Adrenal gland (tissue), 12 donors: ENCODE measurements around the gene ANP32A. TPM values are rescaled to one million over a fixed set of nuclear protein-coding genes. Genes with fewer than 3 reads are reported as not detected.

ENCODE experiments used
- DNase-seq, 7 donors: peaks; one replicate each; pipeline ENCODE4 v3.0.0-alpha.2; 2019 to 2020
- H3K27ac ChIP-seq, 5 donors: fragments of 200-600 bp; sonication (generic) in 4 of 5; 1 replicate in 3 of 5; 2 replicates in 2 of 5; pipeline versions ENCODE4 v1.5.1 to v1.8.0; 2016 to 2020; ENCODE audit warnings: mild to moderate bottlenecking in 1 of 5
- H3K27me3 ChIP-seq: fragments of 200-600 bp; 2 replicates; pipeline ENCODE4 v1.8.0; 2021
- H3K36me3 ChIP-seq, 2 donors: fragments of 200-600 bp; replicated peaks in 1 of 2; 1 replicate in 1 of 2; 2 replicates in 1 of 2; pipeline versions ENCODE4 v1.5.1 to v1.8.0; 2018 to 2022
- H3K4me1 ChIP-seq, 2 donors: fragments of 200-600 bp; replicated peaks in 1 of 2; 1 replicate in 1 of 2; 2 replicates in 1 of 2; pipeline versions ENCODE4 v1.5.1 to v1.8.0; 2018 to 2021
- H3K4me3 ChIP-seq, 4 donors: fragments of 200-600 bp; sonication (generic) in 3 of 4; one replicate each; pipeline ENCODE4 v1.5.1; 2016 to 2018
- H3K9me3 ChIP-seq, 3 donors: fragments of 200-600 bp; sonication (generic) in 1 of 3; replicated peaks in 1 of 3; 1 replicate in 2 of 3; 2 replicates in 1 of 3; pipeline versions ENCODE4 v1.5.1 to v1.8.0; 2016 to 2021
- POLR2A ChIP-seq, 2 donors: fragments of 450-650 bp; IDR thresholded peaks; one replicate each; pipeline ENCODE4 v1.6.1; 2017; ENCODE audit warnings: antibody characterized with exemption in 2 of 2, mild to moderate bottlenecking in 2 of 2, moderate library complexity in 1 of 2
- WGBS, 4 donors: extraction: QIAGEN DNeasy Blood & Tissue Kit in 2 of 4; methylation state at CpG; one replicate each; pipeline versions ENCODE4 v1.1.5 to v1.1.7; 2013 to 2017; 5-methylcytosine and 5-hydroxymethylcytosine counted together
- intact Hi-C, 2 donors: fragments of 100-400 bp; cut with DNase I; formaldehyde crosslinking; loops; one replicate each; pipeline versions ENCODE4 v1.14.1 to v1.15.0; 2022 to 2023
- polyA plus RNA-seq, 3 donors: library from polyadenylated mRNA; stranded (reverse); fragments of 200-250 nt in 2 of 3; fragments of 350-450 nt in 1 of 3; fragmentation: Illumina TruSeq in 1 of 3; extraction: RNeasy Lipid Tissue Mini Kit (QIAGEN cat#74804) in 1 of 3; gene quantifications; one replicate each; pipeline ENCODE4 v1.2.3, GENCODE V29; 2013 to 2014
- total RNA-seq, 9 donors: library from RNA; depleted of rRNA in 4 of 9; stranded (reverse); fragments of >200 nt in 4 of 9; fragments of 120-200 nt in 1 of 9; fragmentation: NEBNext Ultra II Directional in 1 of 9; extraction: Animal tissue kit (Norgen Biotek cat#: 25700) in 1 of 9; gene quantifications; one replicate each; pipeline versions ENCODE4 v1.1.0 to v1.2.4, GENCODE V29; 2013 to 2023
- TF ChIP-seq, protein P1 (sequence below), 6 experiments: fragments of 450-650 bp in 4 of 6; fragments of 200-600 bp in 2 of 6; sonication (generic) in 1 of 6; IDR thresholded peaks; 1 replicate in 5 of 6; 2 replicates in 1 of 6; pipeline versions ENCODE4 v1.5.1 to v1.8.0; 2016 to 2021; ENCODE audit warnings: antibody characterized with exemption in 6 of 6, mild to moderate bottlenecking in 2 of 6, moderate library complexity in 1 of 6
- donor health status: healthy with polysubstance abuse.
- donor health status: Bipolar disorder and iron deficiency.
- donor health status: DM: yes; HTN: yes; CAD: no.
- donor health status: DM: no; HTN: no; CAD: no.
- donor health status: DM: no; HTN: no; CAD: no.
- donor health status: DM: yes; HTN: yes; CAD: no.

The ANP32A gene
- total and polyA plus RNA-seq, 12 donors, result 44.5 to 170 (median 79.5) TPM

DNA sequence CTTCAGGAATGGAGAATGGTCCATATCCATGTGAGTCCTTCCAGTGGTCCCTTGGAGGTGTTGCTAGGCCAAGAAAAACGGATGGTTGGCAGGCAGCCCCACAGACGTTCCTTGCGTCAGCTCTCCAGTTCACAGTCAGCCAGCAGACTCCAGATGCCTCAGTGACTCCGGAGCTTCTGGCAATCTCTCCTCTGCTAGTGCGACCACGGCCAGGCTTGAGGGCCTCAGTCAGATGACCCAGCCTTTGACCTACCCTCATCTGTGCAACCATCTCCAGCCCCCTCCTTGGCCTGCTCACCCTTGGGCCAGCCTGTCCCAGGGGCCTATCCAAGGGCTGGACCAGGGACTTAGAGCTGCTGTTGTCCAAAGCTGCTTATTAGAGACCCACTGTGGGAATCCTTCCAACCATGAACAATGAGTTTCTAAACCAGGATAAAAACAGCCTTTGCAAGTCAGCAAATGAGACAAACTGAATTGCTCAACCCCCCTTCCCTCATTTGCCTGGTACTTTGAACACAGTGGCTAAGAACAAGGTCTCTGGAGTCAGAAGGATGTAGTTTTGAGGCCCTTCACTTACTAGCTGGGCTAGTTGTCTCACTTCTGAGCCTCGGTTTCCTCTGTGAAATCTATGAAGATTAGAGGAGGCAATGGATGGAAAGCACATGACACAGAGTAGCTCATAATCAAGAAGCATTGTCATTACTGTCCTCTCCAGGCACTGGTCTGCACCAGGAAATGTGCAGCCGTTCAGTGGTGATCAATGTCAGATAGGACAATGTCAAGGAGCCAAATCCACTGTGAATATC, 44.8 kb downstream of the ANP32A start:
- Histone ChIP-seq H3K36me3 (peaks cover 0 to 22% of the 10 kb centered on the region in 2 donors), H3K4me1 (peaks cover 0 to 20% of the 10 kb centered on the region in 2 donors), H3K27me3 (no peaks in the 10 kb centered on the region), H3K4me3 (no peak overlapping the region), H3K9me3 (no peaks in the 10 kb centered on the region), H3K27ac (peak overlapping the region in 2 of 5 donors; percentile 67 to 82)
- peak; percentile 52 to 84 (median 64) for DNase-seq
- intact Hi-C loops, result no loop called here
- WGBS, 4 donors, result 40 to 65% (median 62%) methylated on average over 3 to 8 of the region's 8 CpGs
- TF ChIP-seq, protein P1, sequence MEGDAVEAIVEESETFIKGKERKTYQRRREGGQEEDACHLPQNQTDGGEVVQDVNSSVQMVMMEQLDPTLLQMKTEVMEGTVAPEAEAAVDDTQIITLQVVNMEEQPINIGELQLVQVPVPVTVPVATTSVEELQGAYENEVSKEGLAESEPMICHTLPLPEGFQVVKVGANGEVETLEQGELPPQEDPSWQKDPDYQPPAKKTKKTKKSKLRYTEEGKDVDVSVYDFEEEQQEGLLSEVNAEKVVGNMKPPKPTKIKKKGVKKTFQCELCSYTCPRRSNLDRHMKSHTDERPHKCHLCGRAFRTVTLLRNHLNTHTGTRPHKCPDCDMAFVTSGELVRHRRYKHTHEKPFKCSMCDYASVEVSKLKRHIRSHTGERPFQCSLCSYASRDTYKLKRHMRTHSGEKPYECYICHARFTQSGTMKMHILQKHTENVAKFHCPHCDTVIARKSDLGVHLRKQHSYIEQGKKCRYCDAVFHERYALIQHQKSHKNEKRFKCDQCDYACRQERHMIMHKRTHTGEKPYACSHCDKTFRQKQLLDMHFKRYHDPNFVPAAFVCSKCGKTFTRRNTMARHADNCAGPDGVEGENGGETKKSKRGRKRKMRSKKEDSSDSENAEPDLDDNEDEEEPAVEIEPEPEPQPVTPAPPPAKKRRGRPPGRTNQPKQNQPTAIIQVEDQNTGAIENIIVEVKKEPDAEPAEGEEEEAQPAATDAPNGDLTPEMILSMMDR (IDR thresholded peaks at IDR 0.05), result no peak
- TF ChIP-seq POLR2A (IDR thresholded peaks at IDR 0.05), result no peak

DNA sequence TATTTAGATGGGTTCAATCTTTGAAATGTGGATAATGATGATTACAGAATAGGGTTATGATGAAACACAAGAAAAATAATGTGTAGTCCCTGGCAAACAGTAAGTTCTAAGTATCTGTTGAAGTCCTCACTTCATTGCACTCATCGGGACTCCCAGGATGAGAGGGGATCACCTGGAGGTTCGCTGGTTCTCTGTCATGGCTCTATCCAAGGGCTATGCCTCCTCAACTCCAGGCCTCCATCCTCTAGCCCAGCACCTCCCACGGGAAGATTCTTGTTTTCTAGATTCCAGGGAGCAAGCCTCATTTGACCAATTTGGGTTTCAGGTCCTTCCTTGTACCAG, 45.5 kb downstream of the ANP32A start:
- Histone ChIP-seq H3K4me3 (no peak overlapping the region), H3K9me3 (no peaks in the 10 kb centered on the region), H3K36me3 (peaks cover 0 to 15% of the 10 kb centered on the region in 2 donors), H3K27me3 (no peaks in the 10 kb centered on the region), H3K4me1 (peaks cover 0 to 20% of the 10 kb centered on the region in 2 donors), H3K27ac (peak overlapping the region in 2 of 5 donors; percentile 67 to 82)
- no peak for DNase-seq
- 79 to 95% (median 88%) methylated on average over 3 of the region's 3 CpGs for WGBS, 4 donors
- no peak for TF ChIP-seq POLR2A (IDR thresholded peaks at IDR 0.05)
- TF ChIP-seq, protein P1 (IDR thresholded peaks at IDR 0.05), result no peak
- intact Hi-C loops, result no loop called here

DNA sequence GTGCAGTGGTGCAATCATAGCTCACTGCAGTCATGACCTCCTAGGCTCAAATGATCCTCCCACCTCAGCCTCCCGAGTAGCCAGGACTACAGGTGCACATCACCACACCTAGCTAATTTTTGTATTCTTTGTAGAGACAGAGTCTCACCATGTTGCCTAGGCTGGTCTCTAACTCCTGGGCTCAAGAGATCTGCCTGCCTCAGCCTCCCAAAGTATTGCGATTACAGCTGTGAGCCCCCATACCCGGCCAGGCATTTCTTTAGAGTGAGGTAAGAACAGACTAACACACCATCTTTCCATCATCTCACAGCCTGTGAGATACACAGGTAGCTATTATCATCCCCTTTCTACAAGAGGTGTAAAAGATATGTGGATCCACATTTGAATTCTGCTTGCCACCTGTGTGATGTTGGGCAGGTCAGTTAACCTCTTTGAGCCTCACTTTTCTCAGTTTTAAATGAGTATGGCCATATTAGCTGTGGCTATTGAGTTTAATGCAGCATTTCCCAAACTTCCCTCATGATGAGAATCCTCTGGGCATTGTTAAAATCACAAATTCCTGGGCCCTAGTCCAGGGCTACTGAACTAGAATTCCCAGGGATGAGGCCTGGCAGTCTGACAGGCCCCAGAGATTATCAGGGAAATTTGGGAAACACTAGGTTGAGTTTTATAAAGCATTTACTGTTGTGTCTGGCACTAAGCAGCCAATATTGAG, 46.0 kb downstream of the ANP32A start:
- Histone ChIP-seq H3K27me3 (no peaks in the 10 kb centered on the region), H3K36me3 (peaks cover 0 to 13% of the 10 kb centered on the region in 2 donors), H3K4me1 (peaks cover 0 to 20% of the 10 kb centered on the region in 2 donors), H3K27ac (peak overlapping the region in 2 of 5 donors; percentile 67 to 82), H3K4me3 (no peak overlapping the region), H3K9me3 (no peaks in the 10 kb centered on the region)
- 89 to 93% (median 92%) methylated on average over 3 of the region's 3 CpGs for WGBS, 4 donors
- TF ChIP-seq, protein P1 (IDR thresholded peaks at IDR 0.05), result no peak
- no peak for TF ChIP-seq POLR2A (IDR thresholded peaks at IDR 0.05)
- DNase-seq, result no peak
- intact Hi-C loops, result no loop called here

DNA sequence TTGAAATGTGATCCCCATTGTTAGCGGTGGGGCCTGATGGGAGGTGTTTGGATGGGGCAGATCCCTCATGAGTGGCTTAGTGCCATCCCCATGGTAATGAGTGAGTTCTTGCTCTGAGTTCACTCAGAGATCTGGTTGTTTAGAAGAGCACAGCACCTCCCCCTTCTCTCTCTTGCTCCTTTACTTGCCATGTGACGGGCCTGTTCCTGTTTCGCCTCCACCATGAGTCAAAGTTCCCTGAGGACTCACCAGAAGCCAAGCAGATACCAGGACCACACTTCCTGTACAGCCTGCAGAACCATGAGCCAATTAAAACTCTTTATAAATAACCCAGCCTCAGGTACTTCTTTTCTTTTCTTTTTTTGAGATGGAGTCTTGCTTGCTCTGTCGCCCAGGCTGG, 46.6 kb downstream of the ANP32A start:
- Histone ChIP-seq H3K36me3 (peaks cover 0 to 7% of the 10 kb centered on the region in 2 donors), H3K27me3 (no peaks in the 10 kb centered on the region), H3K27ac (no peak overlapping the region), H3K4me1 (peaks cover 0 to 20% of the 10 kb centered on the region in 2 donors), H3K9me3 (no peaks in the 10 kb centered on the region), H3K4me3 (no peak overlapping the region)
- TF ChIP-seq, protein P1 (IDR thresholded peaks at IDR 0.05), result no peak
- no peak for TF ChIP-seq POLR2A (IDR thresholded peaks at IDR 0.05)
- intact Hi-C loops, result no loop called here
- no peak for DNase-seq
- 91 to 97% (median 94%) methylated on average over 4 of the region's 4 CpGs for WGBS, 4 donors
